Measurements from ENCODE around the gene FBXO24. TPM values are rescaled to one million over a fixed set of nuclear protein-coding genes. Genes with fewer than 3 reads are reported as not detected.

FBXO24 gene
- total and polyA plus RNA-seq, 9 of the 15 experiments (the other 6 are each of a cell fraction or from before 2014, with no cell fraction given), result 0.17 to 0.95 (median 0.50) TPM

GRCh38 chr7:100568896-100569844 lies 17.0 kb upstream of the FBXO24 start (continued):
- TF ChIP-seq KAT8 (IDR thresholded peaks at IDR 0.05; ENCODE audit: low read depth) (no peak), CREB1 (IDR thresholded peaks at IDR 0.05) (no peak), CREB1 (CRISPR knock-in tag; IDR thresholded peaks at IDR 0.05) (no peak), MECOM (CRISPR knock-in tag; IDR thresholded peaks at IDR 0.05) (no peak), TEAD1 (CRISPR knock-in tag; IDR thresholded peaks at IDR 0.05) (no peak), ZNF785 (CRISPR knock-in tag; IDR thresholded peaks at IDR 0.05) (no peak), RBM25 (IDR thresholded peaks at IDR 0.05; ENCODE audit: low read depth, low read length, severe bottlenecking) (no peak), GTF2E2 (tag; IDR thresholded peaks at IDR 0.05) (no peak), ETS2 (tag; IDR thresholded peaks at IDR 0.05; ENCODE audit: borderline replicate concordance, poor library complexity, severe bottlenecking) (no peak)
- TF ChIP-seq, protein P1, sequence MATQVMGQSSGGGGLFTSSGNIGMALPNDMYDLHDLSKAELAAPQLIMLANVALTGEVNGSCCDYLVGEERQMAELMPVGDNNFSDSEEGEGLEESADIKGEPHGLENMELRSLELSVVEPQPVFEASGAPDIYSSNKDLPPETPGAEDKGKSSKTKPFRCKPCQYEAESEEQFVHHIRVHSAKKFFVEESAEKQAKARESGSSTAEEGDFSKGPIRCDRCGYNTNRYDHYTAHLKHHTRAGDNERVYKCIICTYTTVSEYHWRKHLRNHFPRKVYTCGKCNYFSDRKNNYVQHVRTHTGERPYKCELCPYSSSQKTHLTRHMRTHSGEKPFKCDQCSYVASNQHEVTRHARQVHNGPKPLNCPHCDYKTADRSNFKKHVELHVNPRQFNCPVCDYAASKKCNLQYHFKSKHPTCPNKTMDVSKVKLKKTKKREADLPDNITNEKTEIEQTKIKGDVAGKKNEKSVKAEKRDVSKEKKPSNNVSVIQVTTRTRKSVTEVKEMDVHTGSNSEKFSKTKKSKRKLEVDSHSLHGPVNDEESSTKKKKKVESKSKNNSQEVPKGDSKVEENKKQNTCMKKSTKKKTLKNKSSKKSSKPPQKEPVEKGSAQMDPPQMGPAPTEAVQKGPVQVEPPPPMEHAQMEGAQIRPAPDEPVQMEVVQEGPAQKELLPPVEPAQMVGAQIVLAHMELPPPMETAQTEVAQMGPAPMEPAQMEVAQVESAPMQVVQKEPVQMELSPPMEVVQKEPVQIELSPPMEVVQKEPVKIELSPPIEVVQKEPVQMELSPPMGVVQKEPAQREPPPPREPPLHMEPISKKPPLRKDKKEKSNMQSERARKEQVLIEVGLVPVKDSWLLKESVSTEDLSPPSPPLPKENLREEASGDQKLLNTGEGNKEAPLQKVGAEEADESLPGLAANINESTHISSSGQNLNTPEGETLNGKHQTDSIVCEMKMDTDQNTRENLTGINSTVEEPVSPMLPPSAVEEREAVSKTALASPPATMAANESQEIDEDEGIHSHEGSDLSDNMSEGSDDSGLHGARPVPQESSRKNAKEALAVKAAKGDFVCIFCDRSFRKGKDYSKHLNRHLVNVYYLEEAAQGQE (IDR thresholded peaks at IDR 0.05; ENCODE audit: borderline replicate concordance), result peak; percentile 28
- TF ChIP-seq, protein P1 (CRISPR knock-in tag; IDR thresholded peaks at IDR 0.05; ENCODE audit: low read depth), result no peak
